CD4-positive, alpha-beta T cell treated with Interleukin-10 for 1 hour (primary cell): Measurements from ENCODE around the gene ACR.

ENCODE experiments used
- DNase-seq: peaks from one replicate; pipeline ENCODE4 v3.0.0-alpha.2; 2020

The ACR gene

DNA sequence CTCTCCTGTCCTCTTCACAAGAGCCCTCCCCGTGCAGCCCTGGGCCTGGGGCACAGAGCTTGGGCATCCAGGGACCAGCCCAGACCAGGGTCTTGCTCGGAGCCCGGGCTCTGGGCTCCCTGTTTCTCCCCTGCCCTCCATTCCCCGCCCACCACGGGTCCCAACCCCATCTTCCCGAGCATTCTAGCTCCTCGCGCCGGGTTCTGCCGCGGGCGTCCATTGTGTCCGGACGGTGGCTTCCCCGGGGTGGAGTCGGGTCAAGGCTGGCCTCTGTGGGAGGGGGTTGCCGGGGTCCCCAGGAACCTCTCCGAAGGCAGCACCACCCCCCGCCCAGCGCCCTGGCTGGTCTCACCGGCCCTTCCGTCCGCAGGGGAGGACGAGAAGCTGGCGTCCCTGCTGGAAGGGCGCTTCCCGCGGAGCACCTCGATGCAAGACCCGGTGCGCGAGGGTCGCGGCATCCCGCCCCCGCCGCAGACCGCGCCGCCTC lies 18.1 kb upstream of the ACR start:
- DNase-seq = no peak

DNA sequence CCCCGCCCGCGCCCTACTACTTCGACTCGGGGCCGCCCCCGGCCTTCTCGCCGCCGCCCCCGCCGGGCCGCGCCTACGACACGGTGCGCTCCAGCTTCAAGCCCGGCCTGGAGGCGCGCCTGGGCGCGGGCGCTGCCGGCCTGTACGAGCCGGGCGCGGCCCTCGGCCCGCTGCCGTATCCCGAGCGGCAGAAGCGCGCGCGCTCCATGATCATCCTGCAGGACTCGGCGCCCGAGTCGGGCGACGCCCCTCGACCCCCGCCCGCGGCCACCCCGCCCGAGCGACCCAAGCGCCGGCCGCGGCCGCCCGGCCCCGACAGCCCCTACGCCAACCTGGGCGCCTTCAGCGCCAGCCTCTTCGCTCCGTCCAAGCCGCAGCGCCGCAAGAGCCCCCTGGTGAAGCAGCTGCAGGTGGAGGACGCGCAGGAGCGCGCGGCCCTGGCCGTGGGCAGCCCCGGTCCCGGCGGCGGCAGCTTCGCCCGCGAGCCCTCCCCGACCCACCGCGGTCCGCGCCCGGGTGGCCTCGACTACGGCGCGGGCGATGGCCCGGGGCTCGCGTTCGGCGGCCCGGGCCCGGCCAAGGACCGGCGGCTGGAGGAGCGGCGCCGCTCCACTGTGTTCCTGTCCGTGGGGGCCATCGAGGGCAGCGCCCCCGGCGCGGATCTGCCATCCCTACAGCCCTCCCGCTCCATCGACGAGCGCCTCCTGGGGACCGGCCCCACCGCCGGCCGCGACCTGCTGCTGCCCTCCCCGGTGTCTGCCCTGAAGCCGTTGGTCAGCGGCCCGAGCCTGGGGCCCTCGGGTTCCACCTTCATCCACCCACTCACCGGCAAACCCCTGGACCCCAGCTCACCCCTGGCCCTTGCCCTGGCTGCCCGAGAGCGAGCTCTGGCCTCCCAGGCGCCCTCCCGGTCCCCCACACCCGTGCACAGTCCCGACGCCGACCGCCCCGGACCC lies 17.4 kb upstream of the ACR start:
- DNase-seq = no peak

DNA sequence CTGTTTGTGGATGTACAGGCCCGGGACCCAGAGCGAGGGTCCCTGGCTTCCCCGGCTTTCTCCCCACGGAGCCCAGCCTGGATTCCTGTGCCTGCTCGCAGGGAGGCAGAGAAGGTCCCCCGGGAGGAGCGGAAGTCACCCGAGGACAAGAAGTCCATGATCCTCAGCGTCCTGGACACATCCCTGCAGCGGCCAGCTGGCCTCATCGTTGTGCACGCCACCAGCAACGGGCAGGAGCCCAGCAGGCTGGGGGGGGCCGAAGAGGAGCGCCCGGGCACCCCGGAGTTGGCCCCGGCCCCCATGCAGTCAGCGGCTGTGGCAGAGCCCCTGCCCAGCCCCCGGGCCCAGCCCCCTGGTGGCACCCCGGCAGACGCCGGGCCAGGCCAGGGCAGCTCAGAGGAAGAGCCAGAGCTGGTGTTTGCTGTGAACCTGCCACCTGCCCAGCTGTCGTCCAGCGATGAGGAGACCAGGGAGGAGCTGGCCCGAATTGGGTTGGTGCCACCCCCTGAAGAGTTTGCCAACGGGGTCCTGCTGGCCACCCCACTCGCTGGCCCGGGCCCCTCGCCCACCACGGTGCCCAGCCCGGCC lies 16.7 kb upstream of the ACR start:
- DNase-seq = no peak

DNA sequence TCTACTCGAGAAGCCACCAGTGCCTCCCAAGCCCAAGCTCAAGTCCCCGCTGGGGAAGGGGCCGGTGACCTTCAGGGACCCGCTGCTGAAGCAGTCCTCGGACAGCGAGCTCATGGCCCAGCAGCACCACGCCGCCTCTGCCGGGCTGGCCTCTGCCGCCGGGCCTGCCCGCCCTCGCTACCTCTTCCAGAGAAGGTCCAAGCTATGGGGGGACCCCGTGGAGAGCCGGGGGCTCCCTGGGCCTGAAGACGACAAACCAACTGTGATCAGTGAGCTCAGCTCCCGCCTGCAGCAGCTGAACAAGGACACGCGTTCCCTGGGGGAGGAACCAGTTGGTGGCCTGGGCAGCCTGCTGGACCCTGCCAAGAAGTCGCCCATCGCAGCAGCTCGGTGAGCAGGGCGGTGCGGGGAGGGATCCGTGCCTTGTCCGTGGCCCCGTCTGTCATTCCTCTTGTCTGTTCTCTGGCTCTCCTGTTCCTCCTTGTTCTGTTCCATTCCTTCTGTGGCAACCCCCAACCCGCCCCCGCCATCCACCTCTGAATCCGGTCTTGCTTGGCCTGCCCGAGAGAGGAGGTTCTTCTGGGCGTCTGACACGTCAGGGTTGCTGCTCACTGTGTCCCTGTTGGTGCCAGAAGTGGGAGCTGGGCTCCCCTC lies 15.8 kb upstream of the ACR start:
- DNase-seq = no peak

DNA sequence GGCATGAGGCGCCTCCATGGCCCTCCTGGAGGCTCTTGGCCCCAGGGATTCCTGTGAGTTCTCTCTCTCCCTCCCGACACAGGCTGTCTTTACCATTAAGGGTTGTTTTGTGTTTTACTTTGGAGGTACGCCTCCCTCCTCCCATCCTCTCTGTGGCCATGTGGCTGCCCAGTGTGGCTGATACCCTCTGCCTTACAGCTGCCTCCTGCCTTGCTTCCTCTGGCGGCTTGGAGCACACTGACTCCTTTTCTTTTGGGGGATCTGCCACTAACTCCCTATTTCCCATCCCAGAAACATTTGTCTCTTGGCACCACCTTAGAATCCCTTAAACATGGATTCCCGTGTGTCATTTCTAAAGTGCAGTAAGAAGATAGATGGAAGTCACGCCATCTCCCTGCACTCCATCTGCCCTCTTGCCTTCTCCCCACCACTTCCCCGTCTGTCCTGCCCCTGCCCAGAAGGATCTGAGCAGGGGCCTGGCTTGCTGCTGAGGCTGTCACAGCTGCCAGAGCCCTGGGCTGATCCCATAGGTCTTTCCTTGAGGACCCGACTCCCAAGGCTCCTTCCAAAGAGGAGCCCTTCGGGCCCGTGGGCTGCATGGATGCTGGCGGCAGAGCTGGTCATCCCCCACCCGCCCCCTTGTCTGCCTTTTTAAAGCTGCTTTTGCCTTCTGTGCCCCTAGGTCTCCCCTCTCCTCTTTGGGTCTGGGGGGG lies 15.1 kb upstream of the ACR start:
- DNase-seq = no peak

DNA sequence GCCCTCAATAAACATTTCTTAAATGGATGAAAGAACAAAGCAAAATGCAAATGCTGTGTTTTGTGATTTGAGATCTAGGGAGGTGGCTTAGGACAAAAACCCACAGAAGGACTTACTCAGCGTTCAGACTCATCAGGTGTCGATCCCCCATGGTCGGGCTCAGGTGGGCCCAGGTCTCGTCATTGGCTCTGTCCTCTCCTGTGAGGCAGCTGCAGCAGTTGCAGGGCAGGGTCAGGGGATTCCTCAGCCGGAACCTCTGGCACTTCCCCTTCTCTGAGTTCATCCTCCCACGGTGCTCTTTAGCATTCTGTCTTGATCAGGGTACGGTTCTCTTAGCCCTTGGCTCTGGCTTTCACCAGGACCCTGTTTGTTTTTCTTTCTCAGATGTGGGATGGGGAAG lies 14.0 kb upstream of the ACR start:
- DNase-seq = no peak

DNA sequence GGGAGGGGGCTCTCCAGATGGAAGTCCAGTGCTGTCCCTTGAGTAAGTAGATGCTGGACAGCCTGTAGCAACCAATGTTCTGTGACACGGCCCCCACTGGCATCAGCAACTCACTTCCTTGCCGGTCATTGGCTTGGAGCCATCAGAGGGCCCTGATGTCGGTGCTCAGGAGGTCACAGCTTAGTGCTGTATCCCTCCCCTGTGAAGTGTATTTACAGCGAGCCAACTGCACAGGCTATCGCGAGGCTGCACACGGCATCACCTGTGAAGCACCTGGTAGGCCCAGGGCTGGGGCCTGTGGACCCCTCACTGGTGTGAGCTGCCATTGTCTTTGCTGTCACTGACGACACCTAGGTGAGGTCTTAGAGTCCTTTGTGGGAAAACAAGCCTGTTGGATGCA lies 13.4 kb upstream of the ACR start:
- DNase-seq = no peak

DNA sequence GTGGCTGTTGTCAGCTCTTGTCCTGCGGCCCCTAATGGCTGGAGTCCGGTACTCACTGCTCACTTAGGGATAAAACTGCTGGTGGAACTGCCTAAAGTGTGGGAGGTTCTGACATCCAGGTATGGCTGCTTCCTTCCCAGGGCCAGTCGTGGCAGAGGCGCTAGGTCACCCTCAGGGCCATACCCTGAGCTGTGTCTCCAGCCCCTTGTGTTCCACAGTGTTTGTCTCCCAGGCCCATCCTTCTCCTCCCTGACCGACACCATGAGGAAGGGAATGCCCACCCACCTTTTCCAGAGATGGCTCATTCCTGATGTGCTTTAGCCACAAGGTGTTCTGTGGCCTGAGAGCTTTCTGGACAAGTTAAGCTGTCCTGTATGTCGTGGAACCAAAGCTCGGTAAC lies 12.4 kb upstream of the ACR start:
- DNase-seq = no peak

DNA sequence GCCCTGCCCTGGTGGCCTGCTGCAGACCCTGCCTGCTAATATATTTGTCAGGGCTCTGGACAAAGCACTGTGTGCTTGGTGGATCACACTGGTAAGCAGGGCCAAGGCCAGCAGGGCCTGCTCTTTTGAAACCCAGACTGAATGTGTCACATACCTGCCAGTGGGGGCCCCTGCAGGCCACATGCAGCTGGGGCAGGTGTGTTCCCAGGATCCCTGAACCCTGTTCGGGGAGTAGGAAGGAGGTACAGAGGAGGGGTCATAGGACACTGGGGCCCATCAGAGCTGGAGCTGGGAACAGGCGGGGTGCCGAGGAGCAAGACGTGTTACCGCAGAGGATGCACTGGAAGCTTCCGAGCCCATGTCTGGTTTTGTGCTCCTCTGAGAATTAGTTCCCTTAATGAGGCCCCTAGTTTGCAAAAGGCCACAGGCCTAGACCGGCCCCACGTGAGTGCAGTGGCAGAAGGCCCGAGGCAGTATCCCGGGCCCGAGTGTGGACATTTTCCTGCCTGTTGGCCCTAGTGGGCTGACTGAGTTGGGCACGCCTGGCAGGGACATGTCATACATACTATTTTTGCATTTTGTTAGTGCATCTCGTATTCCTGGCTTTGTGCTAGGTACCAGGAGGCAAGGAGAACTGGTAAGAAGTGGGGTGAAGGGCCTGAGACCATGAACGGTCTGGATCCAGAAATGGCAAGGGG lies 11.2 kb upstream of the ACR start:
- DNase-seq = no peak

DNA sequence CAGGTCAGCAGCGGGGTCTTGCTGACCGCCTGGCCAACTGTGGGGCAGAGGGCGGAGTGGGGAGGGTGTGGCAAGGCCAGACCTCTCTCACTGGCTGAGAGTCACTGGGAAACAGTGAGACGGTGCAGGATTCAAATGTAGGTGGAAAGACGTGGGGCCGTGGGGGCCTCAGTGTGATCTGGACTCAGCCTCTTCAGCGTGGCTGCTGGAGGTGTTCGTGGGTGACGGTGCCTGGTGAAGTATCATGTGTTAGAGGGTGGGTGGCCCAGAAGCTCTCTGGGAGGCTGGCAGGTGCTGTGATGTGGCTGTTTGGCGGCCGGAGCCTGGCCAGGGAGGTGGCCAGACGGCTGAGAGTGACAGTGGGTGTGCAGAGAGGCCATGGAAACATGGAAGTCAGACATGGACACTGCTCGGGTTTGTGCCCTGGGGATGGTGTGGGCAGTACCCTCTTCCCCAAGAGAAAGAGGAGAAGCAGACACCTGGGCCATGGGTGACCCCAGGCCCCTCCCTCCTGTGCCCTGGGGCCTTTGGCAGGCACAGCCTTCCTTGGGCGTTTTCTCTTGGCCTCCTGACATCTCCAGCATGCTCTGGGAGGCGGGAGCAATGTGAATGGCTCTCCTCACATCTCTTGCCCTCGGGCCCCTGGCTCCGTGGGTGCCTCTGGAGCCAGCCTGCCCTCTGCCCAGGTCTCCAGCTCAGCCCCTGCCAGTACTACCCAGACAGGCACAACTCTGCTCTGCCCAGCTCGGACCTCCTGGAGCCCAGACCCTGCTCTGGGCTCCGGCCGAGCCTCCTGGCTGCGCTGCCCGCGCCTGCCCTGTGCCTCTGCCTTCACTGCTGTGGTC lies 10.1 kb upstream of the ACR start:
- DNase-seq = no peak

DNA sequence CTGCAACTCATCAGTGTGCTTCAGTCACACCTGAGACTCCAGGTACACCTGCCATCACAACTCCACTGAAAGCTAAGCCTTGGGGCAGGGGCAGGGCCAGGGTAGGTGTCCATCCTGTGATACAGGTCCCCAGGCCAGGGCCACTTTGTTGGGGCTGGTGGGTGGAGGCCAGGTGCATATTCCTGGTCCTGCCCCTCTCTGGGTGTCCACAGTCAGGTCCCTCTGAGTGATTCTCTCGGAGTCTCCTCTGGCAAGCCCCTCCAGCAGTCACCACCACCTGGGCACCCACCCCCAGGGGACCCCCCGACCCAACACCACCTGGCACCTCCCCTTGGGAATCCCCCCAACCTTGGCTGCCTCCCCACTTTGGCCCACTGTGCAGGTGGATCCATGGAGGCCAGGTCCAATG lies 9.5 kb upstream of the ACR start:
- DNase-seq = no peak

DNA sequence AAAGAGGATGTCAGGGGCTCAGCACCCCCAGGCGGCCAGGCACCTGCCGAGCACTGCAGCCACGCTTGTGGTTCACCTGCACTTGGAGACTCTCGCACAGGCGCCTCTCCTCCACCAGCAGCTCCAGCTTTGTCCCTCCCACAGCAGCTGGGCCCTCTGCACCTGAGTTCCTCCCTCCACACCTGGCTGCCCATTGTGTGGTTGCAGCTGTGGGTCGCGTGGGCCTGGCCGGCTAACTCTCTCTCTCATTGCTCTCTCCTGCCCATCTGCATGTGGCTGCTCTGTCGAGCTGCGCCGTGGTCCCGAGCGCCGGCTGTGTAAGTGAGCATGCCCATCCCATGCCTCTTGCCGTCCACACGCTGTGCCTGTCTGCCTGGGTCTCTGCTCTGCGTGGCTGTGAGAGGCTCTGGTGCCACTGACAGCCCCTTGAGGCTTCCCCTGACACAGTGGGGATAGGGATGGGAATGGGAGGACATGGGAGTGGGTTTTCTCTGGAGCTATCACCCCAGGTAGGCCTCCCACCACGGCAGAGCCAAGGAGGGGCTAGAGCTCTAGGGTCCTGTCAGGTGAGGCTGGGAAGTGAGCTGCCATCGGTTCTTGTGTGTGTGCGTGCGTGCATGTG lies 8.5 kb upstream of the ACR start:
- no peak for DNase-seq

DNA sequence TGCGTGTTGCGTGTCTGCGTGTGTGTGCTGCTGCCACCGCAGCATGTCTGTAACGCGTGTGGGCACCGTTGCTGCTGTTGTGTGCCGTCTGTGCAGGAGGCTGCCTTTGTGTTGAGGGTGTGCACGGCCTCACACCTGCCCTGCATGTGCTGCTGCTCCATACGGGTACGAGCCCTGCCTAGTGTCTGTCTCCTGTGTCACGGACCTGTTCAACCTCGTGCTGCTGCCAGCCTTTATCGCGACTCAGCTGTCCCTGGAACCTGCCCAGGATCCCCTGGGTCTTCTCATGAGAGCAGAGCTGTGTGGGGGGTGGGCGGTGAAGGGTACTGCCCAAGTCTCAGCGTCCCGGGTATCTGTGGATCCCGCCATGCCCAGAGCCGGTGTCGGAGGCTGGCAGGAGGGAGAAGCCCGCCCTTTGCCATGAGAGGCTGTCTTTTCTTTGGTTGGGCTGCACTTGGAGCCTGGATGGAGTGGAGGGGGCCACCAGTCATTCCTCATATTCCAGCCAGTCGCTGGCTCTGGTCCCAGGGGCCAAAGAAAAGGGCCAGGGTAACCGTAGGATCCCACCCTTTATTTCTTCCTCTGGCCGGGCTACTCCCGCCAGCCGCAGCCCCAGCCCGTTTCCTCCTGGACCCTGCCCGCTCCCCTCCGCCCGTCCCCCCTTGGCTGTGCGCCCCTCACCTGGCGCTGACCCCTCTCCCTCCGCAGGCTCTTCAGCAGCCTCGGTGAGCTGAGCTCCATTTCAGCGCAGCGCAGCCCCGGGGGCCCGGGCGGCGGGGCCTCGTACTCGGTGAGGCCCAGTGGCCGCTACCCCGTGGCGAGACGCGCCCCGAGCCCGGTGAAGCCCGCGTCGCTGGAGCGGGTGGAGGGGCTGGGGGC lies 7.8 kb upstream of the ACR start:
- DNase-seq = no peak

DNA sequence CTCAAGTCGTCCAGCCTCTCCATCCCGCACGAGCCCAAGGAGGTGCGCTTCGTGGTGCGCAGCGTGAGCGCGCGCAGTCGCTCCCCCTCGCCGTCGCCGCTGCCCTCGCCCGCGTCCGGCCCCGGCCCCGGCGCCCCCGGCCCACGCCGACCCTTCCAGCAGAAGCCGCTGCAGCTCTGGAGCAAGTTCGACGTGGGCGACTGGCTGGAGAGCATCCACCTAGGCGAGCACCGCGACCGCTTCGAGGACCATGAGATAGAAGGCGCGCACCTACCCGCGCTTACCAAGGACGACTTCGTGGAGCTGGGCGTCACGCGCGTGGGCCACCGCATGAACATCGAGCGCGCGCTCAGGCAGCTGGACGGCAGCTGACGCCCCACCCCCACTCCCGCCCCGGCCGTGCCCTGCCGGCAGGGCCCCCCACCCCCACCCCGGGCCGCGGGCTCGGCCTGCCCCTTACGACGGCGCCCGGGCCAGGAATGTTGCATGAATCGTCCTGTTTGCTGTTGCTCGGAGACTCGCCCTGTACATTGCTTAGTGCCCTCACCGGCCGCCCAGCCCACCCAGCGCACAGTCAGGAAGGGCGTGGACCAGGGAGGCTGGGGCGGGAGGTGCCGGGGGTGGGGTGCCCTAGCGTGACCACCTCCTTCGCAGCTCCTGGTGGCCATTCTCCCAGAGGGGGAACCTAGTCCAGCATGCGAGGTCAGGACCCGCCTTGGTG lies 6.9 kb upstream of the ACR start:
- DNase-seq = no peak

DNA sequence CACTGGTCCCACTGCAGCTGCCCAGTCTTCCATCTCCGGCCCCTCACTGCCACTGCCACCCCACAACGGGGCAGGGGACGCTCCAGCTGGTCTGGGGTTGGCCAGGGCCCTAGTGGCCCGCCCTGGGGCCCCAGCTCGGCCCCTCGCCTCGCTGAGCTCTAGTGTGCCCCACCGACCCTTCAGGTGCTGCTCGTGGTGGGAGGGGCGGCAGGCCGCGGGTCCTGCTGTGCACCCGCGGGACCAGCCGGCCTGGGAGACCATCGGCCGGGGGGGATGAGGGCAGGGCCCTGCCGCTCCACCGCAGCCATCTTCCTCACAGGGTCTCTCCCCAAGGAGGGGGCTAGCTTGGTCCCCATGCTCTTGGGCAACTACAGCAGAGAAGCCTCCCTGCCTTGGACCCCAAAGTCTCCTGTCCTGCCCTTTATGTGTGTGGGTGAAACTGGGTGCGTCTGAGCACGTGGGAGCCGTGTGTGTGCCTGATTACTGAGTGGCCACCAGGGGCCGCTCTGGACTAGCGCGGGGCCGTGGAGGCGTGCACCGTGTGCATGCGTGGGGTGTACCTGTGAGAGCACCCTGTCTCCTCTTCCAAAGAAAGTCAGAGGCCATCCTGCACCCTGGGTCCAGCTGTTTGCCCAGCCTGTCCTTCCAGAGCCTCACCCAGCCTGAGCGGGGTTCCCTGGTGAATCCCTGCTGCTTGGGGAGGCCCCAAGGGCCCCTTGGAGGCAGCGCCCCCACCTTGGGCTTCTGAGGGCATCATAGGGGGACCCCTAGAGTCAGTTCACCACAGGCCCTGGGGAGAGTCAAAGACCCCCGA lies 6.0 kb upstream of the ACR start:
- DNase-seq = peak; percentile 73

DNA sequence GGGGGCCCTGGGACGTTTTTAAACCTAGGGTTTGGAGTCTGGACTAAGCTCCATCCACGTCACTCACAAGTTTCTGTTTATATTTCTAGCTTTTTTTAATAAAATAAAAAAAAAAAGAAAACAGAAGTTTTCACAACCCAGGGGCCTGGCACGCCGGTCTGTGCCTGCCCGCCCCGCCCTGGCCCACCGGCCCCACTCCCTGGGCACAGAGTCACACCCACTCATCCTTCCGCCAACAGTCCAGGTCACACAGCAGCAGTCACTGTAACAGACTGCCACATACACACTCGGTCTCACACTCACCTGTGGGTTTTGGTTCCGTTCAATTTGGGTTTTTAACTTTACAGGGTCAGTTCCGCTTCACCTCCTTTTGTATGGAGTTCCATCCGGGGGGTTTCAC lies 5.3 kb upstream of the ACR start:
- DNase-seq = no peak

DNA sequence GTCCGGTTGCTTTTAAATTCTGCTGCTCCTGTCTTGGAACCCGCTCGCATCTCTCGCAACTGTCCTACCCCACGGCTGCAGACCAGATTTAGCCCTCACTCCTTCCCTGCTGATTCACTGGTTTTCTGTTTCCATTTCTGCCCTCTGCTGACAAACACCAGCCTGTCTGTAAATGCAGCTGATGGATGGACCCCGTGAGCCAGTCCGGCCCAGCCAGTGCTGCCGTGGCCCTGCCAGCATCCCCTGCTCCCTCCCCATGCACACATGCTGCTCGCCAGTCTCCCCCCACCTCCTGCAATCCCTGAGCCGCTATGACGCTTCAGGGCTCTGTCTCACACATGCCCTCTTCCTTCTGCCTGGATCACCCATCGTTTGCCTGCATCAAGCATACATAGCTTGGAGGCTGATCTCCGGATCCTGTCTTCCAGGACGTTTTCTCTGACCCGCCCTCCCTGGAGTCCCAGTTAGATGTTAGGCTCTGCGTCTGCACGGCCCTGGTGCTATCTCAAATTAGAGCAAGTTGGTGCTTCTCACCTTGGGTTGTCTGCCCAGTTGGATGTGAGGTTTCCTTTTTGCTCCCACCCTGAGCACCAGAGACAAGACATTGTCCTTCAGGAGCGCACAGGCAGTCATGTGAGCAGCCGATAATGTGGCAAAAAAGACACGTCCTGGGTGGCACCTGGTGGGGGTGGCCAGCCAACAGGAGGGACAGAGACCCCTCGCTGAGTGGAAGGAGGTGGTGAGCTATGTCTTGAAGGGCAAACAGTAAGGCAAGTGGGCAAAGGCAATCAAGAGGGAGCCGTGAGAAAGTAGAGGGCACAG lies 4.3 kb upstream of the ACR start:
- DNase-seq = no peak

DNA sequence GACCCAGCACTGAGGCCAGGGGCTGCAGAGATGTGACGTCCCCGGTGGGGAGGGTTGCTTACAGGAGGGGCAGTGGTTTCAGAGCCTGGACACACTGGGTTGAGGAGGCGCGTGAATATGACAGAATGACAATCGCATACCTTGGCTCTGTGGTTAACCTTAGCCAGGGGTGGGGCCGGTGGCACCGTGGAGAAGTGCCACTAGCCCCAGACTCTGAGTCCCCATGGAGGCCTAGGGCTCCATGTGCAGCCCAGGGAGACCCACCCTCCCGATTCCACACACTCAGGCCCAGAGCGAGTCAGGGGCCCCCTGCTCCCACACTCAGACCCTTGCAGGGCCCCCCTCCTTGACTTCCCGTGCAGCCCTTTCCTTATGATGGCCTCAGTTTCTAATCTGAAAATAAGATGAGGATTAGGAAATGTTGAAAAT lies 3.6 kb upstream of the ACR start:
- DNase-seq = no peak
